ENCODE data around the gene CDHR5.
A peak's percentile ranks its signal among the peaks of the same experiment; 100 is the strongest.
"Not testable (repeated sequence)": the region's sequence is repeated elsewhere in the genome, so short reads cannot be mapped to it uniquely, and the experiment has no call there.

CDHR5 gene, protein sequence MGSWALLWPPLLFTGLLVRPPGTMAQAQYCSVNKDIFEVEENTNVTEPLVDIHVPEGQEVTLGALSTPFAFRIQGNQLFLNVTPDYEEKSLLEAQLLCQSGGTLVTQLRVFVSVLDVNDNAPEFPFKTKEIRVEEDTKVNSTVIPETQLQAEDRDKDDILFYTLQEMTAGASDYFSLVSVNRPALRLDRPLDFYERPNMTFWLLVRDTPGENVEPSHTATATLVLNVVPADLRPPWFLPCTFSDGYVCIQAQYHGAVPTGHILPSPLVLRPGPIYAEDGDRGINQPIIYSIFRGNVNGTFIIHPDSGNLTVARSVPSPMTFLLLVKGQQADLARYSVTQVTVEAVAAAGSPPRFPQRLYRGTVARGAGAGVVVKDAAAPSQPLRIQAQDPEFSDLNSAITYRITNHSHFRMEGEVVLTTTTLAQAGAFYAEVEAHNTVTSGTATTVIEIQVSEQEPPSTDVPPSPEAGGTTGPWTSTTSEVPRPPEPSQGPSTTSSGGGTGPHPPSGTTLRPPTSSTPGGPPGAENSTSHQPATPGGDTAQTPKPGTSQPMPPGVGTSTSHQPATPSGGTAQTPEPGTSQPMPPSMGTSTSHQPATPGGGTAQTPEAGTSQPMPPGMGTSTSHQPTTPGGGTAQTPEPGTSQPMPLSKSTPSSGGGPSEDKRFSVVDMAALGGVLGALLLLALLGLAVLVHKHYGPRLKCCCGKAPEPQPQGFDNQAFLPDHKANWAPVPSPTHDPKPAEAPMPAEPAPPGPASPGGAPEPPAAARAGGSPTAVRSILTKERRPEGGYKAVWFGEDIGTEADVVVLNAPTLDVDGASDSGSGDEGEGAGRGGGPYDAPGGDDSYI

DNA sequence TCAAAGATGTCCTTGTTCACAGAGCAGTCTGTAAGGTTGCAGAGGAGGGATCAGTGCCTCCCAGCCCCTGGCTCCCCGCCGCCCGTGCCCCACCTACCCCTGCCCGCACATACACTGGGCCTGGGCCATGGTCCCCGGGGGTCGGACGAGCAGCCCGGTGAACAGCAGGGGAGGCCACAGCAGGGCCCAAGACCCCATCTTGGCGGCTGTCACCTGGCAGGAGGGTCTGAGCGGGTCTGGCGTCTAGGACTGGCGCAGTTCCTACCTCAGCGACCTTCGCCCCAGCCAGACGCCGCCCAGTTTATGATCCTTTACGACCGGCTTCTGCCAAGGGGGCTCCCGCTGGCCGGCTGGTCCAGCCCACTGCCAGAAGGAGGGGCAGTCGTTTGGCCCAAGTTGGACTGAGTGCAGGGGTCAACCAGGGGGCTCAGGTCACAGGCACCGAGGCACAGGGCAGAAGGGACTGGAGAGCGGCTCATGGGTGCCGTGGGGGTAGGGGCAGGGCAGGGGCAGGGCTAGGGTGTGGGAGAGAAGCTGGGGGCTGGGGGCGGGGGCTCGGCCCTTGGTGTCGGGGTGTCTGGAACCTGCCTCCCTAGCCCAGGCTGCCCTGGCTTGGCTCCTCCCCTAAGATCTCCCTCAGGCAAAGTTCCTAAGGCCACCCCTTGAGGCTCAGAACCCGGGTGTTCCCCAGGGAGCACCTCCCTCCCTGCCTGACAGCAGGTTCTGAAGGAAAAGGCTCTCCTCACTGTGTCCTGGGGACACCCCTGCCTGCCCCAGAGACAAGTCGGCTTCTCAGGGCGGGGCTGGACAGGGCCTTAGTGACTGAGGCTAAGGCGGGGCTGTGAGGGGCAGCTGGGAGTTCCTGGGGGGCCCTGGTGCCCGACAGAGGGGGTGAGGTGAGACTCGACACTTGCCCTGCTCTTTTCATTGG is at the start of gene CDHR5:
Gene CDHR5, minus strand, starts transcription at position 251 of the 931 bp plus-strand sequence. Its CDS starts 53 bp downstream, at position 198.
- no peak for DNase-seq

DNA sequence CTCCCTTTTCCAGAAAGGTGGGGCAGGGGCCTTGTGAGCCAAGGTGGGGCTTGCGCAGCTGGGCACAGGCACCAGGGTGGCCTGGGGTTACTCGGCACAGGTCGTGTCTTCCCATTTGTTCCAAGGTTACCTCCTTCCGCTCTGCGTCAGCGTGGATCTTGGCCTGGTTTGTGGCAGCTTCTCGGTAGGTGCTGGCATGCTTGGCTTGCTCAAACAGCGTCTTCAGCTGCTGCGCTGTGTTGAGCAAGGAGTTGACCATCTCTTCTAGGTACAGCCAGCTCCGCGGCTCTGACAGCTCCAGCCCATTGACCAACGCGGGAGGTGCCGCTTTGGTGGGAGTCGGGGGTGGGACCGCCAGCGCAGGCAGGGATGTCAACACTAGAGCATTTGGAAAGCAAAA is 49.7 kb upstream of the CDHR5 start:
- DNase-seq = no peak

DNA sequence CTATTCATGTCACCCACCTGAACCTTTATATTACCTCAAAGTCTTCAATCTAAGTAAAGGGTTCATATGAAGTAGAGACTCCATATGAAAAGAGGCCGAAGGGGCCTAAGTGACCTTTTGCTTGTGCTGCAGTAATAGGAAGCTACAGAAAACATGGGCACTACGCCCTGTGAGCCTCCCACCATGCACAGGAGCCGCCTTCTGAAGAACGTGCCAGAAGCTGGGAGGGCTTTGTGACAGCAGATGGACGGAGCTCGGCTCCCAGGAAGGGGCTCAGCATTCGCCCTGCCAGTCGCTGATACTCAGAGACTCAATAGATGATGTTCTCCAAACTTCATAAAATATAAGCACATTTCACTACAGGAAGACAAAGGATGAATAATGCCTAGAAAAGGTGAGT is 49.1 kb upstream of the CDHR5 start:
- no peak for DNase-seq

DNA sequence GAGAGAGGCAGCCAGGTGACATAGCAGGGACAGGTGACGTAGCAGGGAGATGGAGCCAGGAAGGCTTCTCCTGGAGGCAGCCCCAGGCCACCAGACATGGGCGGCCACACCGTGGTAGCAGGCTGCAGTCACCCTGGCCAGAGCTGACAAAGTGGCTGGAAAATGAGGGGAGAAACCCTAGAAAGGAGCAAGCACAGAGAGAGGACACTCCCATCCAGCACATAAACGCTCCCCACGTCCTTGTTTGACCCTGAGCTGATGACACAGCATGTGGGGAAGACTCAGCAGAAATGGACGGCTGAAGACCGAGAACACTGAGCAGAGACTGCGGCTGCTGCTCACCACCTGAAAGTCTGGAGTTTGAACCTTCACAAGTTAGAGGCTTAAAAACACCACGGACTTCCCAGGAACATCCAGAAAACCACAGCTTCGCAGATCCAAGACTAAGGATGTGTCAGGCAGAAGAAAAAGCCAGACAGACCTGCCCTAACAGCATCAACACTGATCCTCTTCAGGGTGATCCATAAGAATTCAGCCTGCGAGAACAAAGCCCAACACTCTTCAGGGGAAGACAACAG is 41.0 kb upstream of the CDHR5 start:
- no peak for DNase-seq

DNA sequence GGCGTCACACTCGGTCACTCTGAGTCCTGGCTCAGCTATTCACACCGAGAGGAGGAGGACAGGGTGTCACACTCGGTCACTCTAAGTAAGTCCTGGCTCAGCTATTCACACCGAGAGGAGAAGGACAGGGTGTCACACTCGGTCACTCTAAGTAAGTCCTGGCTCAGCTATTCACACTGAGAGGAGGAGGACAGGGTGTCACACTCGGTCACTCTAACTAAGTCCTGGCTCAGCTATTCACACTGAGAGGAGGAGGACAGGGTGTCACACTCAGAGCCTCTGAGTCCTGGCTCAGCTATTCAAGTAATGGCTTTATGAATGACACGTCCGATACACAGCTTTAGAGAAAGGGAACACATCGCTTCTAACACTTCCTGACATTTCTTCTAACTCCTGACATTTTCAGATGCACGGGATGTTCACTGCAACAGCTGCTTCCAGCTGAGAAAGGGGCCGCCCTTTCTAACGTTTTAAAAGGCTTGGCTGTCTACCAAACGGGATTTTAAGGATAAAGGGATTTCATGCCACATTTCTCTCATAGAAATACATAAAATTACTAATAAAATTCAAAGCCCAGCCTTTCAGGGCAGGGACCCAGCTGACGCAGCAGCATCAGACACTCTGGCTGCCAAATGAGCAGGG is 40.4 kb upstream of the CDHR5 start:
- no peak for DNase-seq

DNA sequence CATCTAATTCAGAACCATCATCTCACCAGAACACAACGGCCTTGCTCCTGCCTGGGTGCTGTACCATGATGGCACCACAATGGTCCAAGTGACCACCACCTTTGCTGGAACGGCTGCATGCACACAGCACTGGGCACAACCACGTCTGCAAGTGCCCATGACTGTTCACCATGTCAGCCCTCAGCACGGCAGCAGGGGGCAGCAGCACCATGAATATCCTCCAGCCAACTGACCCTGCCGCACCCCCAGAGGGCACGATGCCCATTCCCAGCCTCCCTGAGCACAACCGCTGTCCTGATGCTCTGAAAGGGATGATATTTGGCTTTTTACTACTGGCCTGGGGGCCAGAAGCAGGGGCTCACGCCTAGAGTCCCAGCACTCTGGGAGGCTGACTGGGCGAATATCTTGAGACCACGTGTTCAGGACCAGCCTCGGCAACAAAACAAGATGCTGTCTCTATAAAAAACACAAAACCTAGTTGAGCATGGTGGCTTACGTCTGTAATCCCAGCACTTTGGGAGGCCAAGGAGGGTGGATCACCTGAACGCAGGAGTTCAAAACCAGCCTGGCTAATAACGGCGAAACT is 38.0 kb upstream of the CDHR5 start:
- DNase-seq = peak in 4 of 6 experiments; percentile 16 to 43 (median 28)

DNA sequence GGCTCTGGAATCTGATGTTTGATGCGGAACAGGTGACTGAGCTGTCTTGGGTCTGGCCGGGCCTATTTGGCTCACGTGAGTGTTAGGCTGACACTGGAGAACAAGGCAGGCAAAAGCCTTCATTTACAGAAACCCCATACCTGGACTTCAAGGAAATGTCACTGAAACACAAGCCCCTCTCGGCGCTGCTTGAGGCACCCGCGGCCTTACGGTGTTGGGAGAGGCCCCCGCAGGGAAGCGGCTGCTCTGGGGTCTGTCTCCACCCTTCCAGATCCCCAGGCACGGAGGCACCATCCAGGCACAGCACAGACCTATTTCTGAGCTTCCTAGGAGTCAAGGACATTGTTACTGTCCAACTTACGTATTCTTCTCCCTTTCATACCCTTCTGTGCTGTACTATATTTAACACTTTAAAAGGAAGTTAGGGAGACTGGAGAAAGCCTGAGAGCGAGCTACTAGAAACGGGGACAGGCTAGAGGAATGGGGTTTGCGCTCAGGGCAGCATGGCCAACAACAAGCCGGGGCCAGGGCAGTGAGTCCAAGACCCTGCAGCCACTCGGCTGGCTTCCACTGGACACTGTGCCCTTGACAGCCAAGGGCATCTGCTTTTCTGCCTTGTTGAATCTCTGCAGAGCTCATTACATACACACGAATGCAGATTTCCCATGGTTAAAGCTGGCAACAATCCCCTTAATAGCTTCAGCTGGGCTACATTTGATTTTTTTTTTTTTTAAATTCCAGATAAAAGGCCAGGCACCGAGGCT is 36.1 kb upstream of the CDHR5 start:
- no peak for DNase-seq

DNA sequence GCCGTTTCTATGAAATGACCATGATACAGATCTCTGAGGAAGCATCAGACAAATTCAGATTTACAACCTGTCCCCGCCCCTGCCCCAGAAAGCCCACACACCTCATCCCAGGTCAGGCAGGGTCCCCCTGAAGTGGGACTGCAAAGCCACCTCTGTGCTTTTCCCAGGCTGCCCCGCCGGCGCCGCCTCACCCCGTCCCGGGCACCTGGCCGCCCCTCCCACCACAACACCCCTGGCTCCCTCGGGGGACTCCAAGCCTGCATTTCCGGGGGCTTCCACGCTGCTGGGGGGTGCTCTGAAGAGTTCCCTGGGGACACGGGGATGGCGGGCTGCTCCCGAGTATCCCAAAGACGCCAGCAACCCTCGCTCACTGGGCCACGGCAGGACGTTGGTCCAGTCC is 35.5 kb upstream of the CDHR5 start:
- DNase-seq = no peak

DNA sequence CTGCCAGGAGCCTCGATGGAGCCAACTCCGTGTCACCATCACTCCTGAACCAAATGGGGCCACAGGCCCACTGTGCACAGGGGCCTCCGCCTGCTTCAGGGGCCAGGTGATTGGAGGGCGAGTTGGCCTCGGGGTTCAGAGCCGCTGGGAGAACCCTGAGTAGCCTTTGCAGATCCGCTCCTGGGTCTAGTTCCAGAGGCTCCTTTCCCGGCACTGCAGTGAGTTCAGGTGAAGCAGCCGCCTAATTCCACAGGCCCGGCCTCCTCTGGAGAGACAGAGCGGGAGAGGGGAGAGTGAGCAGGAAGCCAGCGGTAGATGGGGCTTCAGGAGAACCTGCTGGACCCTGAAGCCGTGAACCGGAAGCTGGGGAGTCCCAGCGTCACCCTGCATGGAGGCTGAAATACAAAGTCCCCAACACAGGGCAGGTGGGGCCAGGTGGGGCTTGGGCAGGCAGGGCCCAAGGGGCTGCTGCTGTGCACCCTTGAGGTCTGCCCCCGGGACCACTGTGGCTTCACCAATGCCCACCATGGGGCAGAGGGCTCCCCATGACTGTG is 34.9 kb upstream of the CDHR5 start:
- DNase-seq = no peak

DNA sequence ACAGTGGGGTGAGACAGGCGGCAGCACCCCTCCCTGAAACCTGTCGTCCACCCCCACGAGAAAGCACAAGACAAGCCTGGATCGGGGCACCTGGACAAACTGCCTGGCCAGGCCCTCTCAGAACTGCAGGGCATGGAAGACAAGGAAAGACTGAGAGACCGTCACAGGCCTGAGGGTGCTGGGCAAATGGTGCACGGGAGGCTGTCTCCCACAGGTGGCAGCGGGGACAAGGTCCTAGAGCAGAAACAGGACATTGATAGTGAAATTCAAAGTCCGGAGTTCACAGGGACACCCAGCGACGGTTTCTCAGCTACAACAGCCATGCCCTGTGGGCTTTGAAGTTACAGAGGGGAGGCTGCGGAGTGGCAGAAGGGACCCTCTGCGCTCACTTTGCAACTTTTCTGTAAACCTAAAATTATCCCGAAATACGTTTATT is 33.0 kb upstream of the CDHR5 start:
- no peak for DNase-seq

DNA sequence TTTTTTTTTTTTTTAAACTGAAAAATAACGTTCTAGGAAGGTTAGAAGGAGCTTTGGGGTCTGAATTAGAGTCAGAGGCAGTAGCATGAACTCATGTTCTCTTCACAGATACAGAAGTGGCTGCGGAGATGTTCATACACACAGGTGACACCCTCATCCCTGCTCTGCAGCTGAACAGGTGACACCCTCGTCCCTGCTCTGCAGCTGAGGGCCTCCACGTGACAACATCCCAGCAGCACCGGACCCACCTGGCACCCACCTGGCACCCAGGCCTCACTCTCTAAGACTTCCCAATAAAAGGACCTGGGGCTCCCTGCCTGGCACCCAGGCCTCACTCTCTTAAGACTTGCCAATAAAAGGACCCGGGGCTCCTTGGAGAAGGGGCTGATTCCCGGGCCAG is 32.1 kb upstream of the CDHR5 start:
- DNase-seq = no peak

DNA sequence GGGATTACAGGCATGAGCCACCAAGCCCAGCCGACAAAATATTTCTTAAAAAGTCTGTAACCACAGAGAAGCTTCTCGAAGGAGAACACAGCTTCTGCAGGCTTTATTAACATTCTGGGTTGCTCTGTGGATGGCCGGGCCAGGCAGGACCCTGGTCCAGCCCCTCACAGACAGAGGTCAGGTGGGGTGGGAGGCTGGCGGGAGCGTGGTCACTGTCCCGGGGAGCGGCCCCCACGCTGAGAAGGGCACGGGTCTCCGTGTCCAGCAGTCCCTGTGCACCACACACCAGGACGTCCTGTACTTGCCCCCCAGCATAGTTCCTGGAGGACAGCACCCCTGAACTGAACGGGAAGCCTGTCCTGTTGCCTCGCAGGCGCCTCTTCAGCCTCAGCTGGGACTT is 31.7 kb upstream of the CDHR5 start:
- no peak for DNase-seq

DNA sequence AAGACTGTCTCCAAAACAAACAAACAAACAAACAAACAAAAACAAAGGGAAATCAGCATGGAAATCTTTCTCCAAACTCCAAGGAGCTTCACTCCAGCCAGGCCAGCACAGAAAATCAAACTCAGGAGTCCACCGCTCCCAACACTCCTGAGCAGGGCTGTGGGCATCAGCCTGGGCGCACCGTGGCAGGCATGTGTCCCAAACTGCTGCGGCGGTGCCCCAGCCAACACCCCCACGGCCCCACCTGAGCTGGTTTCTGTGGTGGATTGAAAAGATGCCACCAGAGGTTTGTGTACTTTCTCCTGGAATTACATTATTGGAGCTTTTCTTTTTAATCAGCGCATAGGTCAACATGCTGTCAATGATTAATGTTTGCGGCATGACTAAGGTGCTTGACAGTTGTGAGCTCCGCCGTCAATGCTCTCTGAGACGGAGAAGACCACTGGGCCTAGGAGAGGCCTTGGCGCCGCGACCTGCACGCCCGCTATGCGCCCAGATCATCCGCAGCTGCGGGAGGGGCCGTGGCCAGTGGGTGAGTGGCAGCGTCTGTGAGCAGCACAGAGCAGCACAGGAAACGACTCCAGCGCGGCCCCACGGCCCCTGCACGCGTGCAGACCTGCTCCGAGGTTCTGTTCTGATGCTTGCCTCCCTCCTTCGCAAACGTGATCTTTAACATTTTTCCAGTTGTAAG is 30.4 kb upstream of the CDHR5 start:
- no peak for DNase-seq

DNA sequence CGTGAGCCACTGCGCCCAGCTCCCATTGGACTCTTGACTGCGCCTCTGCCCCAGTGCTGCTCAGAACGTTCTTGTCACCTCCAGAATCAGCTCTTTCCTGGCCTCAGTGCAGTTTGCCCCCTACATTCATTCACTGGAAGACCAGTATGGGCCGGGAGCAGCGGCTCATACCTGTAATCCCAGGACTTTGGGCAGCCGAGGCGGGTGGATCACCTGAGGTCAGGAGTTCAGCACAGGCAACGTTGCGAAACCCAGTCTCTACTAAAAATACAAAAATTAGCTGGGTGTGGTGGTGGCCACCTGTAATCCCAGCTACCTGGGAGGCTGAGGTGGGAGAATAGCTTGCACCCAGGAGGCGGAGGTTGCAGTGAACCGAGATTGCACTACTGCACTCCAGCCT is 29.7 kb upstream of the CDHR5 start:
- not testable (repeated sequence) for DNase-seq

DNA sequence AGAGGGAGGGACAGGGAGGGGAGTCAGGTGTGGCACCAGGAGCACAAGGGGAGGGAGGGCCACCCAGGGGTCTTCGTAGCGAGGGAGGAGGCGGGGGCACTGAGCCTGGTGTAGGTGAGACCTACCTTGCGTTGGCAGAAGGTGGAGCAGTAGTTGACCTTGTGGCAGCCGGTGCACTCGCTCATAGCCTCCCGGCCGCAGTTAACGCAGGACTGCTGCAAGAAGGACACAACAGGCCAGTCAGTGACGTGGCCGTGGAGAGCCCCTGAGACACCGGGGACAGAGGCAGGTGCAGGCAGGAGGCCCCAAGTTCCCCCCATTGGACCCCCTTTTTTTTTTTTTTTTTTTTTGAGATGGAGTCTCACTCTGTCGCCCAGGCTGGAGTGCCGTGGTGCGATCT is 29.1 kb upstream of the CDHR5 start:
- DNase-seq = no peak

DNA sequence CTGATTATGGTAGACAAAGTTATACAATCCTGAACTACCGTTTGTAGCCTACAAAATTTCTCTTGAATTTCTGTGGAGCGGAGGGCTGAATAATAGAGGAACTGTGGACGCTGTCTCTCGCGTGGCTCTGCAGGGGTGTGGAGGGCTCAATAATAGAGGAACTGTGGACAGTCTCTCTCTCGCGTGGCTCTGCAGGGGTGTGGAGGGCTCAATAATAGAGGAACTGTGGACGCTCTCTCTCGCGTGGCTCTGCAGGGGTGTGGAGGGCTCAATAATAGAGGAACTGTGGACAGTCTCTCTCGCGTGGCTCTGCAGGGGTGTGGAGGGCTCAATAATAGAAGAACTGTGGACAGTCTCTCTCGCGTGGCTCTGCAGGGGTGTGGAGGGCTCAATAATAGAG is 28.4 kb upstream of the CDHR5 start:
- not testable (repeated sequence) for DNase-seq

DNA sequence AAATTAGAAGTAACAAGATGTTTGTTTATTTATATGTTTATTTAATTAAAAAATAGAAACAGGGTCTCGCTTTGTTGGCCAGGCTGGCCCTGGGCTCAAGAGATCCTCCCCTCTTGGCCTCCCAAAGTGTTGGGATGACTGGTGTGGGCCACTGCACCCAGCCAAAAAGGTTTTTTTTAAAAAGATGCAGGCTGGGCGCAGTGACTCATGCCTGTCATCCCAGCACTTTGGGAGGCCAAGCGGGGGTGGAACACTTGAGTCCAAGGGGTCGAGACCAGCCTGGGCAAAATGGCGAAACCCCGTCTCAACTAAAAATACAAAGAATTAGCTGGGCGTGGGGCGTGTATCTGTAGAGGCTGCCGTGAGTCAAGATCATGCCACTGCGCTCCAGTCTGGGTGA is 25.7 kb upstream of the CDHR5 start:
- no peak for DNase-seq

DNA sequence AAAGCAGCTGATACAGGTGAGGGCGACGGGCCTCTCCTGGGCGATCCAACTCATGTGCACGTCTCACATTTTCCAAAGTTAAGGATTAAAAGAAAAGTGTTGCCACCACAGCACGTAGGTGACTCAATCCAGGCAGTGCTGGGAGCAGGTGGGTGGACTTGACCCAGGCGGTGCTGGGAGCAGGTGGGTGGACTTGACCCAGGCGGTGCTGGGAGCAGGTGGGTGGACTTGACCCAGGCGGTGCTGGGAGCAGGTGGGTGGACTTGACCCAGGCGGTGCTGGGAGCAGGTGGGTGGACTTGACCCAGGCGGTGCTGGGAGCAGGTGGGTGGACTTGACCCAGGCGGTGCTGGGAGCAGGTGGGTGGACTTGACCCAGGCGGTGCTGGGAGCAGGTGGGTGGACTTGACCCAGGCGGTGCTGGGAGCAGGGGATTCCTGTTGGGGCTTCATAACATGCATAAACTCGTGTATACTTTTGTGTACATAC is 23.0 kb upstream of the CDHR5 start:
- not testable (repeated sequence) for DNase-seq

DNA sequence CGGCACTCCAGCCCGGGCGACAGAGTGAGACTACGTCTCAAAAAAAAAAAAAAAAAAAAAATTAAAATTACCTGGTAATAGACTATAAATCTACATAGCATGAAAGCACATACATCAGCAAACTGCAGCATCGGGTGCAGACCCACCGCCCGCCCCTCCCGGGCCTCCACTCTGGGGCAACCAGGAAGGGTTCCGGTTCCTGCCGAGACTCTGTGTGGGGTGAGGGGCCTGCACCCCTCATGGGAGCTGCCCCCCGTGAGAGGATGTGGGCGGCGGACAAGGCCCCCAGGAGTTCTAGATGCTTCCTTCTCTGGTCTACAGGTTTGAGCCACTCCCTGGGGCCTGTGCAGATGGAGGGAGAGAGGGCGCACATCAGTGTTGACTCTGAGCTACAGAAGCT is 21.5 kb upstream of the CDHR5 start:
- no peak for DNase-seq

DNA sequence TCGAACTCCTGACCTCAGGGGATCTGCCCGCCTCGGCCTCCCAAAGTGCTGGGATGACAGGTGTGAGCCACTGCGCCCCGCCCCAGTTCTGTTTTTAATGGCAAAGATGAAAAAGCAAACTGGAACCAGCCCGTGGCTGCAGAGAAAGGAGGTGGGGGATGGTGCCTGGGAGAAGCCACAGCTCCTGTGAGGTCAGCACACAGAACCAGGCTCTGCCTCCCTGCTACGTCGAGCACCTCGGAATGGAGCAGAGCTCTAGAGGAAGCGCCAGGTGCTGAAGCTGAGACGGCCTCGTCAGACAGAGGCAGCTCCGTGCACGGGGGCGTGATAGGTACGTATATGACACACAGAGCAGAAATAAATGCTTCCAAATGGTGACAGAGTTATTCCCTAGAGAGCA is 20.8 kb upstream of the CDHR5 start:
- no peak for DNase-seq
